ENCODE data around the gene EXOC3L4. TPM values are rescaled to one million over a fixed set of nuclear protein-coding genes. Genes with fewer than 3 reads are reported as not detected.
"Not testable (repeated sequence)": the region's sequence is repeated elsewhere in the genome, so short reads cannot be mapped to it uniquely, and the experiment has no call there.

The EXOC3L4 gene
- polyA plus RNA-seq, 2 of the 4 experiments (the other 2 are of a cell fraction): 1.5 to 4.3 TPM

DNA sequence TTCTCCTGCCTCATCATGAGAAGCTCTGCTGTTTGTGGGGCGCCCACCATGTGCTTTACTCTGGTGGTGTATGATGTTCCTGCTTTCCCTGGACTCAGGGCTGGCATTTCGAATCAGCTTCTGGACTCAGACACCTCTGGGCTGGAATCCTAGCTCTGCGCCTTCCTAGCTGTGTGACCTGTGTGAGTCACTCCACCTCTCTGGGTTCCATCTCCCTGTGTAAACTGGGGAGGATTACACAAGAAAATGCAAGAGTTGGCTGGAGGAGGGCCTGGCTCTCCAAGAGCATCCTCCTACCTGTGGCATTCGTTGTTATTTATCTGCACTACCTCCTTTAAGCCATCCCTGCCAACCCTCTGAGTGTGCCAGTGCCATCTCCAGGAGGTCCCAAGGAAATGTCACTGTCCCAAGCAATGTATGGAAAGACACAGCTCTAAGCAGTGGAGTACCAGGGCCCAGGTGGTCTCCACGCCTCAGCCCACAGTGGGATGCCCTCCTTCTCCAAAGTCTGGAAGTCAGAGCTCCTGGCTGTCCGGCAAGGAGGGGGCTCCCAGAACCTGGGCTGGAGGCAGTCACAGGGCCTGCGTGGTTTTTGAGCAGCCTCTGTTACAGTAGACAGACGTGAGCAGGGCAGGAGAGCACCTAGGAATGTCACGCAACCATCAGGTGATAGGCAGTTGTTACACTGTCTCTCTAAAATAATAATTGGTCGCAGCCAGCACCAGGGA lies 21.5 kb downstream of the EXOC3L4 start:
- peak; percentile 31 to 63; a peak in 5 of 6 replicates for ATAC-seq
- TF ChIP-seq CEBPB (IDR thresholded peaks at IDR 0.05) (peak; percentile 82 to 90; a peak in 3 of 4 replicates), SMC3 (IDR thresholded peaks at IDR 0.05) (0 out of 3 replicates have a peak, but pooled peaks have one; percentile 3), CBX2 (IDR thresholded peaks at IDR 0.05; ENCODE audit: borderline replicate concordance, low read depth) (no peak), JUN (IDR thresholded peaks at IDR 0.05) (peak in 1 of 2 experiments; percentile 64; a peak in 2 of 5 replicates), RAD21 (conservative IDR thresholded peaks at IDR 0.05 in 1 of 2, IDR thresholded peaks at IDR 0.05 in 1 of 2) (peak in 1 of 2 experiments; percentile 35; a peak in 2 of 5 replicates), FOSL2 (IDR thresholded peaks at IDR 0.05) (peak; percentile 41; the same call in 1 of the 2 replicates), FOSL2 (CRISPR knock-in tag; IDR thresholded peaks at IDR 0.05) (peak; percentile 67), ZFP36 (IDR thresholded peaks at IDR 0.05; ENCODE audit: borderline replicate concordance, partially characterized antibody) (peak; percentile 83), EP300 (IDR thresholded peaks at IDR 0.05) (peak; percentile 15 to 38; a peak in 1 of 5 replicates)
- TF ChIP-seq, protein P1, sequence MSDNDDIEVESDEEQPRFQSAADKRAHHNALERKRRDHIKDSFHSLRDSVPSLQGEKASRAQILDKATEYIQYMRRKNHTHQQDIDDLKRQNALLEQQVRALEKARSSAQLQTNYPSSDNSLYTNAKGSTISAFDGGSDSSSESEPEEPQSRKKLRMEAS (IDR thresholded peaks at IDR 0.05): no peak
- TF ChIP-seq, protein P2, sequence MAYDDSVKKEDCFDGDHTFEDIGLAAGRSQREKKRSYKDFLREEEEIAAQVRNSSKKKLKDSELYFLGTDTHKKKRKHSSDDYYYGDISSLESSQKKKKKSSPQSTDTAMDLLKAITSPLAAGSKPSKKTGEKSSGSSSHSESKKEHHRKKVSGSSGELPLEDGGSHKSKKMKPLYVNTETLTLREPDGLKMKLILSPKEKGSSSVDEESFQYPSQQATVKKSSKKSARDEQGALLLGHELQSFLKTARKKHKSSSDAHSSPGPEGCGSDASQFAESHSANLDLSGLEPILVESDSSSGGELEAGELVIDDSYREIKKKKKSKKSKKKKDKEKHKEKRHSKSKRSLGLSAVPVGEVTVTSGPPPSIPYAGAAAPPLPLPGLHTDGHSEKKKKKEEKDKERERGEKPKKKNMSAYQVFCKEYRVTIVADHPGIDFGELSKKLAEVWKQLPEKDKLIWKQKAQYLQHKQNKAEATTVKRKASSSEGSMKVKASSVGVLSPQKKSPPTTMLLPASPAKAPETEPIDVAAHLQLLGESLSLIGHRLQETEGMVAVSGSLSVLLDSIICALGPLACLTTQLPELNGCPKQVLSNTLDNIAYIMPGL (CRISPR knock-in tag; IDR thresholded peaks at IDR 0.05; ENCODE audit: borderline replicate concordance): no peak
- TF ChIP-seq, protein P3, sequence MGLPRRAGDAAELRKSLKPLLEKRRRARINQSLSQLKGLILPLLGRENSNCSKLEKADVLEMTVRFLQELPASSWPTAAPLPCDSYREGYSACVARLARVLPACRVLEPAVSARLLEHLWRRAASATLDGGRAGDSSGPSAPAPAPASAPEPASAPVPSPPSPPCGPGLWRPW (IDR thresholded peaks at IDR 0.05): peak; percentile 47; the same call in 1 of the 2 replicates
- peak overlapping the region; percentile 48; the same call in 2 of the 3 replicates for H3K4me2 ChIP-seq
- H3K27ac ChIP-seq: peak overlapping the region; percentile 86 to 98
- CTCF ChIA-PET: interaction anchor here (0.6 to 7.8 kb wide), 13 partner anchors 8 to 403 kb away, joined by 3 to 120 read pairs (median 3); partner anchors contain the start of gene TNFAIP2
- peaks cover 92% of the 10 kb centered on the region for H3K4me1 ChIP-seq
- no peaks in the 10 kb centered on the region for H3K9me3 ChIP-seq
- 68% methylated on average over 10 of the region's 10 CpGs for WGBS (ENCODE audit: missing lambda C conversion rate)
- H3K4me3 ChIP-seq: no peak overlapping the region
- POLR2A ChIA-PET: no interaction called here
- peak in 1 of 2 experiments; percentile 72 for DNase-seq (ENCODE audit: low read depth in 1 of 2, low spot score in 1 of 2)
- FAIRE-seq: no peak

DNA sequence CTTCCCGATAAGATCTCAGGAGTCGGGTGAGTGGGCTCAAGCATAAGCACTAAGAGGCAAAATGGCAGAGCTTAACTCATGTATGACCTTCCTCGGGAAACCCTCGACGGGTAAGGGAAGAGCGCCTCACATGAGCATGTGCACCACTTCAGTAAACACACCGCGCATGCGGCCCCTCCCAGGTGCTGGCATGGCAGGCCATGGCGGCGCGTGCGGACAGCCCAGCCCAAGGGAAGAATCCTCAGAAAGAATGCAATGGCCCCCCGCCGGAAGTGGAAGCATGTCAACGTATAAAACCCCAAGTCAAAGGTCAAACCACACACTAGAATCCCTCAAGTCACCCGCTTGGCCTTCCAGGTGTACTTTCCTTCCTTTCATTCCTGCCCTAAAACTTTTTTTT lies 22.1 kb downstream of the EXOC3L4 start:
- ChIA-PET POLR2A (no interaction called here), CTCF (interaction anchor here (1.0 to 7.8 kb wide), 5 partner anchors 12 to 177 kb away, joined by 3 to 120 read pairs (median 3); no protein-coding TSS in a partner anchor)
- no peaks in the 10 kb centered on the region for H3K9me3 ChIP-seq
- no peak for FAIRE-seq
- TF ChIP-seq NPAS2 (CRISPR knock-in tag; IDR thresholded peaks at IDR 0.05; ENCODE audit: borderline replicate concordance) (no peak), SMC3 (IDR thresholded peaks at IDR 0.05) (no peak), NFE2L2 (conservative IDR thresholded peaks at IDR 0.05; ENCODE audit: low read length) (no peak)
- no peak for DNase-seq (ENCODE audit: low read depth in 1 of 2, low spot score in 1 of 2)
- peak overlapping the region; percentile 48; the same call in 1 of the 3 replicates for H3K4me2 ChIP-seq
- H3K4me1 ChIP-seq: peaks cover 91% of the 10 kb centered on the region
- WGBS (ENCODE audit: missing lambda C conversion rate): 92% methylated on average over 17 of the region's 17 CpGs
- peak overlapping the region; percentile 86 to 98 for H3K27ac ChIP-seq
- H3K4me3 ChIP-seq: no peak overlapping the region
- no peak for ATAC-seq

DNA sequence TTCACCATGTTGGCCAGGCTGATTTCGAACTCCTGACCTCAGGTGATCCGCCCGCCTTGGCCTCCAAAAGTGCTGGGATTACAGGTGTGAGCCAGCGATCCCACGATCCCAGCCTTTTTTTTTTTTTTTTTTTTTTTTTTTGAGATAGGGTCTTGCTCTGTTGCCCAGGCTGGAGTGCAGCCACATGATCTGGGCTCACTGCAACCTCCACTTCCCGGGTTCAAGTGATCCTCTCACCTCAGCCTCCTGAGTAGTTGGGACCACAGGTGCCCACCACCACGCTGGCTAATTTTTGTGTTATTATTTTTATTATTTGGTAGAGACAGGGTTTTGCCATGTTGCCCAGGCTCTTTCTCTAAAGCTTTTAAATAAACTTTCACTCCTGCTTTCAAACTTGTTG lies 23.0 kb downstream of the EXOC3L4 start:
- not testable (repeated sequence) for H3K9me3 ChIP-seq; ATAC-seq; FAIRE-seq; H3K4me3 ChIP-seq; DNase-seq (ENCODE audit: low read depth in 1 of 2, low spot score in 1 of 2)
- peaks cover 86% of the 10 kb centered on the region for H3K4me1 ChIP-seq
- WGBS (ENCODE audit: missing lambda C conversion rate): 94% methylated on average over 7 of the region's 7 CpGs
- peak overlapping the region; percentile 17; the same call in 1 of the 3 replicates for H3K4me2 ChIP-seq
- POLR2A ChIA-PET: interaction anchor here (0.6 kb wide), 1 partner anchor 22 kb away, joined by 3 read pairs; no protein-coding TSS in a partner anchor
- peak overlapping the region; percentile 55 to 98; a peak in 5 of 6 replicates for H3K27ac ChIP-seq
- CTCF ChIA-PET: interaction anchor here (0.9 to 7.8 kb wide), 3 partner anchors 7 to 25 kb away, joined by 3 to 120 read pairs (median 5); no protein-coding TSS in a partner anchor
